Measurements from ENCODE around the gene TDRD9.

DNA sequence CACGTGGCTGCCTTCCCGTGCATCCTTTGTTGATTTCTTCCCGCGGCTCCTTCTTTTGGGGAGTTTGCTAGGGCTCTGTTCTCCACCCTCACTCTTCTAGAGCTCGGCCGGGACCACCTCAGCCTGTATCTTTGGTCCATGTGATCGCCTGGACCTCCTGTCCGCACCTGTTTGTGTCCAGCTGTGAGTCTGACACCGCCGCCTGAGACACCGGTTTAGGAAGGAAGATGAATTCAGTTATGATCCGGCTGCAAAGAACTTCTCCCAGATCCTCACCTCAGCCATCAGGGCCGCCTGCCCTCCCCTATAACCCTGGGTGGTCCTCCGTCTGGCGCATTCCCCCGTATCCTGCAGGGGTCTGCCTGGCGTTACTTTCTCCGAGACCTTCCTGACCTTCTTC lies 690 bp upstream of the TDRD9 start:
- TF ChIP-seq POLR2AphosphoS5 (IDR thresholded peaks at IDR 0.05; ENCODE audit: borderline replicate concordance, low read depth, low read length) (no peak), EZH2 (IDR thresholded peaks at IDR 0.05) (no peak)
